Measurements from ENCODE around the gene MSH3. TPM values are rescaled to one million over a fixed set of nuclear protein-coding genes. Genes with fewer than 3 reads are reported as not detected.

MSH3 gene
- total RNA-seq, 2 donors from 2014 or later = 9.2 to 10.9 TPM

GRCh38 chr5:80688648-80689420 lies 34.4 kb downstream of the MSH3 start:
- H3K27me3 ChIP-seq = no peaks in the 10 kb centered on the region
- H3K4me1 ChIP-seq = no peaks in the 10 kb centered on the region
- H3K9me3 ChIP-seq = no peaks in the 10 kb centered on the region
- no peaks in the 10 kb centered on the region for H3K36me3 ChIP-seq (replicated peaks in 1 of 2; ENCODE audit: insufficient read depth in 1 of 2, low read depth in 2 of 2)
- ATAC-seq = no peak
- H3K27ac ChIP-seq = no peak overlapping the region
- no peak for TF ChIP-seq CTCF (IDR thresholded peaks at IDR 0.05)
- TF ChIP-seq POLR2A (IDR thresholded peaks at IDR 0.05) = no peak
- no peak overlapping the region for H3K4me3 ChIP-seq
- no peak for DNase-seq
- WGBS, 2 donors = 79 to 81% methylated on average over 4 of the region's 4 CpGs
- intact Hi-C loops (cut with DNase I) = no loop called here

- H3K27ac ChIP-seq = no peak overlapping the region
- ATAC-seq = no peak
- 62 to 74% methylated on average over 4 of the region's 4 CpGs for WGBS, 2 donors
- intact Hi-C loops (cut with DNase I) = no loop called here
- DNase-seq = no peak
- no peaks in the 10 kb centered on the region for H3K4me1 ChIP-seq
- no peak for TF ChIP-seq CTCF (IDR thresholded peaks at IDR 0.05)
- TF ChIP-seq POLR2A (IDR thresholded peaks at IDR 0.05) = no peak
- no peaks in the 10 kb centered on the region for H3K9me3 ChIP-seq
- H3K36me3 ChIP-seq (replicated peaks in 1 of 2; ENCODE audit: insufficient read depth in 1 of 2, low read depth in 2 of 2) = no peaks in the 10 kb centered on the region
- no peaks in the 10 kb centered on the region for H3K27me3 ChIP-seq
- H3K4me3 ChIP-seq = no peak overlapping the region
Measured at GRCh38 chr5:80689627-80690026, 35.2 kb downstream of the MSH3 start.

- Histone ChIP-seq H3K9me3 (no peaks in the 10 kb centered on the region), H3K4me1 (no peaks in the 10 kb centered on the region), H3K36me3 (replicated peaks in 1 of 2; ENCODE audit: insufficient read depth in 1 of 2, low read depth in 2 of 2) (no peaks in the 10 kb centered on the region), H3K4me3 (no peak overlapping the region), H3K27ac (no peak overlapping the region), H3K27me3 (no peaks in the 10 kb centered on the region)
- 96 to 98% methylated on average over 3 of the region's 3 CpGs for WGBS, 2 donors
- no peak for DNase-seq
- no peak for TF ChIP-seq POLR2A (IDR thresholded peaks at IDR 0.05)
- TF ChIP-seq CTCF (IDR thresholded peaks at IDR 0.05) = no peak
- intact Hi-C loops (cut with DNase I) = no loop called here
- ATAC-seq = no peak
Measured at GRCh38 chr5:80695666-80696065, 41.2 kb downstream of the MSH3 start.

- H3K9me3 ChIP-seq = no peaks in the 10 kb centered on the region
- WGBS, 2 donors = 95 to 97% methylated on average over 3 of the region's 3 CpGs
- H3K27me3 ChIP-seq = no peaks in the 10 kb centered on the region
- no peak for DNase-seq
- TF ChIP-seq POLR2A (IDR thresholded peaks at IDR 0.05) = no peak
- no peak for TF ChIP-seq CTCF (IDR thresholded peaks at IDR 0.05)
- intact Hi-C loops (cut with DNase I) = no loop called here
- no peak overlapping the region for H3K27ac ChIP-seq
- H3K4me3 ChIP-seq = no peak overlapping the region
- no peaks in the 10 kb centered on the region for H3K36me3 ChIP-seq (replicated peaks in 1 of 2; ENCODE audit: insufficient read depth in 1 of 2, low read depth in 2 of 2)
- ATAC-seq = no peak
- H3K4me1 ChIP-seq = no peaks in the 10 kb centered on the region
Measured at GRCh38 chr5:80696450-80696849, 42.0 kb downstream of the MSH3 start.

- H3K36me3 ChIP-seq (replicated peaks in 1 of 2; ENCODE audit: insufficient read depth in 1 of 2, low read depth in 2 of 2) = no peaks in the 10 kb centered on the region
- H3K4me3 ChIP-seq = no peak overlapping the region
- H3K9me3 ChIP-seq = no peaks in the 10 kb centered on the region
- no peak overlapping the region for H3K27ac ChIP-seq
- no peaks in the 10 kb centered on the region for H3K27me3 ChIP-seq
- DNase-seq = no peak
- intact Hi-C loops (cut with DNase I) = no loop called here
- H3K4me1 ChIP-seq = no peaks in the 10 kb centered on the region
- no peak for ATAC-seq
- WGBS, 2 donors = 21 to 26% methylated on average over 3 of the region's 3 CpGs
- TF ChIP-seq POLR2A (IDR thresholded peaks at IDR 0.05) (no peak), CTCF (IDR thresholded peaks at IDR 0.05) (no peak)
Measured at GRCh38 chr5:80697100-80697499, 42.6 kb downstream of the MSH3 start.

All from body of pancreas (tissue), 4 donors.